Fibroblast of villous mesenchyme (primary cell): Measurements from ENCODE around the gene WDR31. TPM values are rescaled to one million over a fixed set of nuclear protein-coding genes. Genes with fewer than 3 reads are reported as not detected.
A peak's percentile ranks its signal among the peaks of the same experiment; 100 is the strongest.
"Not testable (repeated sequence)": the region's sequence is repeated elsewhere in the genome, so short reads cannot be mapped to it uniquely, and the experiment has no call there.

ENCODE experiments used
- DNase-seq: peaks from one replicate; pipeline ENCODE4 v3.0.0-alpha.2; 2010; ENCODE audit warnings: low read depth
- H3K4me3 ChIP-seq: 2 replicates; pipeline ENCODE4 v1.5.1; 2011; ENCODE audit warnings: low read depth, mild to moderate bottlenecking, low read length
- total RNA-seq: library from RNA; depleted of rRNA; stranded (reverse); fragments of >200 nt; gene quantifications from 2 replicates; pipeline ENCODE4 v1.2.3, GENCODE V29; 2012
- TF ChIP-seq, protein P1 (sequence below): IDR thresholded peaks from 2 replicates; pipeline ENCODE4 v1.5.1; 2012; ENCODE audit warnings: low read depth, mild to moderate bottlenecking, low read length; ENCODE audit not compliant: insufficient read depth

The WDR31 gene
- total RNA-seq, 1 donor: 0.86 TPM

GRCh38 chr9:113380869-113381378, 40.8 kb upstream of the WDR31 start:
- no peak overlapping the region for H3K4me3 ChIP-seq
- TF ChIP-seq, protein P1, sequence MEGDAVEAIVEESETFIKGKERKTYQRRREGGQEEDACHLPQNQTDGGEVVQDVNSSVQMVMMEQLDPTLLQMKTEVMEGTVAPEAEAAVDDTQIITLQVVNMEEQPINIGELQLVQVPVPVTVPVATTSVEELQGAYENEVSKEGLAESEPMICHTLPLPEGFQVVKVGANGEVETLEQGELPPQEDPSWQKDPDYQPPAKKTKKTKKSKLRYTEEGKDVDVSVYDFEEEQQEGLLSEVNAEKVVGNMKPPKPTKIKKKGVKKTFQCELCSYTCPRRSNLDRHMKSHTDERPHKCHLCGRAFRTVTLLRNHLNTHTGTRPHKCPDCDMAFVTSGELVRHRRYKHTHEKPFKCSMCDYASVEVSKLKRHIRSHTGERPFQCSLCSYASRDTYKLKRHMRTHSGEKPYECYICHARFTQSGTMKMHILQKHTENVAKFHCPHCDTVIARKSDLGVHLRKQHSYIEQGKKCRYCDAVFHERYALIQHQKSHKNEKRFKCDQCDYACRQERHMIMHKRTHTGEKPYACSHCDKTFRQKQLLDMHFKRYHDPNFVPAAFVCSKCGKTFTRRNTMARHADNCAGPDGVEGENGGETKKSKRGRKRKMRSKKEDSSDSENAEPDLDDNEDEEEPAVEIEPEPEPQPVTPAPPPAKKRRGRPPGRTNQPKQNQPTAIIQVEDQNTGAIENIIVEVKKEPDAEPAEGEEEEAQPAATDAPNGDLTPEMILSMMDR: no peak
- DNase-seq: no peak

- not testable (repeated sequence) for DNase-seq, H3K4me3 ChIP-seq
Observed at GRCh38 chr9:113379829-113380210, 39.7 kb upstream of the WDR31 start.

- not testable (repeated sequence) for DNase-seq, H3K4me3 ChIP-seq
Observed at GRCh38 chr9:113379094-113379828, 39.2 kb upstream of the WDR31 start.

DNA sequence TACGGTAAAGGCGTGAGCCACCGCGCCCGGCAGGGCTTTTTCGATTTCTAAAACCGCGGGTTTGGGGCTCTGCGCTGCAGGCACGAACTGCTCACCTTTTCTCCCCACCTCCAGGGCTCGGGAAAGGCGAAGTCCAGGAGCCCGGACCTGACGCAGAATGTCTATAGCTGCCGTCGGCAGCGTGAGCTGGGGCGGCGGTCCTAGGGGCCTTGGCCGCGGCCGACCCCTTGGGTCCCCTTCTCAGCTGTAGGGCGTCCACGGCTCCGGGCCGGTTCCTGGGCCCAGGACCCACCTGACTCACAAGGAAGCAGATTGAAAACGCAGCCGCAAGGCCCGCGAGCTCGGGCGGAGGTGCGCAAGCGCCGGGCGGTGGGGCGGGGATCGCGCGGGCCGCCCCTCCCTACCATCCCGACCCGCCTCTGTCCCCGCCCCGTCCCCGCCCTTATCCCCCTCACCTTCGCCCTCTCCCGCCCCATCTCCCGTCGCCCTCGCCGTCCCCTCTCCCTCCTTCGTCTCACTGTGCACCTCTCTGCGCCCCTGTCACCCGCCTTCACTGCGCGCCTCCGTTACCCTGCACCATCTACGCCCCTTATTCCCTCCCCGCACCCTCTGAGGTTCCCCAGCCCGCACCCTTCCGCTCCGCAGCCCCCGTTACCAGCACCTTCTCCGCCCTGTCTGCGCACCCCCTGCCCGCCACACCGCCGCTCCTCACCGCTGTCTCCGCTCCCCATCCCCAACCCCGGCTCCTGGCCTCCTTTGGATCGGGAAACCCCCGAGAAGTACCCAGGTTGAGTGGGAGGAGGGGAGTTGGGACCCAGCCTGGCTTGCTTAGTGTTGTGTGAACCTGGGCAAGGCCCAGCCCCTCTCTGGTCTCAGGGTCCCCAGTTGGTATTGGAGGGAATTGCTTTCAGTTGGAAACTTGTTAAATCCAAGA, 36.8 kb upstream of the WDR31 start, which contains the start of gene HDHD3:
Gene HDHD3, minus strand, starts transcription at position 353 of the 934 bp plus-strand sequence. CDS start 2,632 bp downstream, outside the sequence.
- DNase-seq: peak; percentile 64
- TF ChIP-seq, protein P1: no peak
- H3K4me3 ChIP-seq: peak within 1 kb of the TSS; percentile 91

DNA sequence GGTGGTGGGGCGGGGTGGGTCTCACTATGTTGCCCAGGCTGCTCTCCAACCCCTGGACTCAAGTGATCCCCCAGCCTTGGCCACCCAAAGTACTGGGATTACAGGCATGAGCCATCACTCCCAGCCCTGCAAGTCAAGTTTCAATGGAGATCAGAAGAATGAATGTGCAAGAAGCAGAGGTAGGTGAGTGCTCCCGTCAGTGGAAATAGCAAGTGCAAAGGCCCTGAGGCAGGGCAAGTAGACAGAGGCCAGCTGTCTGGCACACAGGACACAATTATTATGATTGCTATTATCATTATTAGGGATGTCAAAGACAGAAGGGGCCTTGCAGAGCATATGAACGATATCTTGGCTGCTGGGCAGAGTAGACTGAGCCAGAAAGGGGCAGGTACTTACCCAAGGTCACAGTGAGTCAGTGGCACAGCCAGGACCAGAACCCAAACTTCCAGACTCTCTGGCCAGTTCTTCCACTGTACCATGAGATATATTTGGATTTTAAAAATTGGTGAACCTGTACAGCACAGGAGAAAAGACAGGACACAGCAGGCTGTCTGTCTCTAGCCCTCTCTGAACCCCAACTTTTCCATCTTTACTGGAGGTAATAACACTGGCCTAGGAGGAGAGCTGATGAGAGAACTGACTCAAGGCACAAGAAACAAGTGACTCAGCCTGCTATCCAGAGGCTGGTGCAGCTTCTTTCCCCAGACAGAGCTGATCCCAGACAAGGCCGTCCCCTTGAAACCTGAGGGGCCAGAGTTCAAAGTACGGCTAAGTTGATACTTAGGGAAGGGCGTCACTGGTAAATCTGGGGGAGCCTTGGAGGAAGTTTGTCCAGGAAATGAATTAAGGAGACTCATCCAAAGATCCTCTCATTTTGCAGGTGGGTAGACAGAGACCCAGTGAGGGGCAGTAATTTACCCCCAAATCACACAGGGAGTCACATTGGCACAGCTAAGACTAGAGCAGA, 35.3 kb upstream of the WDR31 start:
- TF ChIP-seq, protein P1: no peak
- H3K4me3 ChIP-seq: no peak overlapping the region
- no peak for DNase-seq

DNA sequence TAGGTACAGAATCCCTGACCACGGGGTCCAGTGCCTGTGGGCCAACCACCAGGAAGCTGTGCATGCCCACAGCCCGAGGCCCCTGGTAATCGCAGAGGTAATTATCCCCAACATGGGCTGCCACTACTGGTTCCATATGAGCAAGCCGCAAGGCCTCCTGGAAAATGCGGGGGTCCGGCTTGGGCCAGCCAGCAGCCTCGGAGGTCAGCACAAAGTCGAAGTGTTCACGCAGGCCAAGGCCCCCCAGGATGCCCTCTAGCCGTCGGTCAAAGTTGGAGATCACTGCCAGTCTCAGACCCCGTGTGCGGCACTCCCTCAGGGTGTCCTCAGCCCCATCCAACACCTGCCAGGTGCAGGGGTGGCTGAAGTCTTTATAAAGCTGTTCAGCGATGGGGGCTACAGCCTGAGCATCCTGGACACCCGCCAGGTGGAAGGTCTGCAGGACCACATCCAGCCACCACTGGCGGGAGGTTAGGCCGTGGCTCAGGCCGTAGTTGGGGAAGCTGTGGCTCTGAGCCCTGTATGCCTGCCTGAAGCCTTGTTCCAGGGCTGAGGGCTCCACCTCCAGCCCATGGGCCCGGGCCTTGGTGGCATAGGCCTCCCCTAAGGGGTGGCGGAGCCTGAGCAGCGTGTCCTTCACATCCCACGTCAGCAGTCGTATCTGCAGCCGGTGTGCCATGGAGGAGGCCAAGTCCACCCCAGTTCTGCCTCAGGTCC, 33.8 kb upstream of the WDR31 start:
- H3K4me3 ChIP-seq: no peak overlapping the region
- no peak for DNase-seq
- TF ChIP-seq, protein P1: no peak

GRCh38 chr9:113373256-113373655, 33.2 kb upstream of the WDR31 start:
- no peak overlapping the region for H3K4me3 ChIP-seq
- DNase-seq: no peak
- TF ChIP-seq, protein P1: no peak
